HFFc6 (cell line): ENCODE measurements around the gene KIRREL3. TPM values are rescaled to one million over a fixed set of nuclear protein-coding genes. Genes with fewer than 3 reads are reported as not detected.

ENCODE experiments used
- DNase-seq: peaks from one replicate; pipeline ENCODE4 v3.0.0-alpha.2; 2018
- H3K27ac Mint-ChIP-seq: 2 replicates; pipeline ENCODE4 v1.8.0; 2020; ENCODE audit warnings: mild to moderate bottlenecking, mixed read lengths
- H3K27me3 Mint-ChIP-seq: 2 replicates; pipeline ENCODE4 v1.8.0; 2021; ENCODE audit warnings: mild to moderate bottlenecking, moderate library complexity, mixed read lengths; ENCODE audit not compliant: insufficient read depth
- H3K36me3 Mint-ChIP-seq: 2 replicates; pipeline ENCODE4 v1.8.0; 2021; ENCODE audit warnings: low read depth, mixed read lengths
- H3K4me1 Mint-ChIP-seq: 2 replicates; pipeline ENCODE4 v1.8.0; 2020; ENCODE audit warnings: low read depth, mixed read lengths
- H3K4me3 Mint-ChIP-seq: 2 replicates; pipeline ENCODE4 v1.8.0; 2020; ENCODE audit warnings: mild to moderate bottlenecking, moderate library complexity, mixed read lengths
- H3K9me3 Mint-ChIP-seq: 2 replicates; pipeline ENCODE4 v1.8.0; 2020; ENCODE audit warnings: mild to moderate bottlenecking, mixed read lengths
- total RNA-seq, 6 experiments: library from RNA; stranded (reverse); fragmentation: NEBNext Ultra II Directional; extraction: Animal tissue kit (Norgen Biotek cat#: 25700); gene quantifications; 2 replicates in 1 of 6; 3 replicates in 5 of 6; pipeline ENCODE4 v1.2.3, GENCODE V29; 2021
- TF ChIP-seq, protein P1 (sequence below): fragments of 200-600 bp; sonication (generic); IDR thresholded peaks from 2 replicates; pipeline ENCODE4 v1.5.0; 2021; ENCODE audit warnings: antibody characterized with exemption, mild to moderate bottlenecking

KIRREL3 gene
- total RNA-seq, 6 experiments from 2014 or later: 22.2 to 38.2 (median 33.2) TPM

DNA sequence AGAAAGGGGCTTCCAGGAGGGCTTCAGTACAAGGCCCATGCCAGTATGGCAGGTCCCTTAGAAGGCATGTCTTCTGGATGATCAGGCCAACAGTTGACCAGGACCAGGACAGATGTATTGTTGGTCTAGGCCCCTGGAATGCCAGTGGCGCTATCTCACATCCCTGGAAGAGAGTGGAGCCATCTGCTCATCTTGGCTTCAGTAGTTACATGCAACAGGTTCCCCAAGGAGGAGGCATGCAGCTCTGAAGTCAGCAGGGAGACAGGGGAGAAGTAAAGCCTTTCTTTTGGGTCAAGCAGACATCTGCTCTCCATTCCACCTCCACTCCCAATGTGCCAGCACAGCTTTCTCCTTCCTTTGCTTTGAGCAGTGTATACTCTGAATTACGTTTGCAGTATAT, 244.1 kb downstream of the KIRREL3 start:
- no peak overlapping the region for H3K27ac Mint-ChIP-seq
- TF ChIP-seq, protein P1, sequence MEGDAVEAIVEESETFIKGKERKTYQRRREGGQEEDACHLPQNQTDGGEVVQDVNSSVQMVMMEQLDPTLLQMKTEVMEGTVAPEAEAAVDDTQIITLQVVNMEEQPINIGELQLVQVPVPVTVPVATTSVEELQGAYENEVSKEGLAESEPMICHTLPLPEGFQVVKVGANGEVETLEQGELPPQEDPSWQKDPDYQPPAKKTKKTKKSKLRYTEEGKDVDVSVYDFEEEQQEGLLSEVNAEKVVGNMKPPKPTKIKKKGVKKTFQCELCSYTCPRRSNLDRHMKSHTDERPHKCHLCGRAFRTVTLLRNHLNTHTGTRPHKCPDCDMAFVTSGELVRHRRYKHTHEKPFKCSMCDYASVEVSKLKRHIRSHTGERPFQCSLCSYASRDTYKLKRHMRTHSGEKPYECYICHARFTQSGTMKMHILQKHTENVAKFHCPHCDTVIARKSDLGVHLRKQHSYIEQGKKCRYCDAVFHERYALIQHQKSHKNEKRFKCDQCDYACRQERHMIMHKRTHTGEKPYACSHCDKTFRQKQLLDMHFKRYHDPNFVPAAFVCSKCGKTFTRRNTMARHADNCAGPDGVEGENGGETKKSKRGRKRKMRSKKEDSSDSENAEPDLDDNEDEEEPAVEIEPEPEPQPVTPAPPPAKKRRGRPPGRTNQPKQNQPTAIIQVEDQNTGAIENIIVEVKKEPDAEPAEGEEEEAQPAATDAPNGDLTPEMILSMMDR: no peak
- H3K9me3 Mint-ChIP-seq: no peaks in the 10 kb centered on the region
- H3K36me3 Mint-ChIP-seq: peaks cover 22% of the 10 kb centered on the region
- peaks cover 14% of the 10 kb centered on the region for H3K4me1 Mint-ChIP-seq
- no peak for DNase-seq
- H3K4me3 Mint-ChIP-seq: no peak overlapping the region
- H3K27me3 Mint-ChIP-seq: no peaks in the 10 kb centered on the region; the same call in 1 of the 2 replicates

DNA sequence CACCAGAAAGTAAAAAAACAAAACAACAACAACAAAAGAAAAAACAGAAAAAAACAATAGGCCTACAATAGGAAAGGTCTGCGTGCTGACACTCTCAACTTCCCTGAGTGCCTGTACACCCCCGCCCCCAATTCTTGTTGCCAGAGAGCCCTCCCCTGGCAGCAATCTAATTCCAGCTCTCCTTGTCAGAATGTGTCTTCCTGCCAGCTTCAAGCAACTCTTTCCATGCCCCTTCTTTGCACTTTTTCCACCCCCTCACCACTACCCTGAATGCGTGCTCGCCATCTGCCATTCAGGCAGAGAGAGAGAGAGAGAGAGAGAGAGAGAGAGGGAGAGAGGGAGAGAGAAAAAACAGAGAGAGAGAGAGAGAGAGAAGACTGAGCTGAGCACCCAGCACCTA, 245.0 kb downstream of the KIRREL3 start:
- H3K27ac Mint-ChIP-seq: no peak overlapping the region
- no peak overlapping the region for H3K4me3 Mint-ChIP-seq
- TF ChIP-seq, protein P1: no peak
- peaks cover 21% of the 10 kb centered on the region for H3K4me1 Mint-ChIP-seq
- DNase-seq: no peak
- no peaks in the 10 kb centered on the region for H3K9me3 Mint-ChIP-seq
- H3K36me3 Mint-ChIP-seq: peaks cover 27% of the 10 kb centered on the region
- H3K27me3 Mint-ChIP-seq: no peaks in the 10 kb centered on the region; the same call in 1 of the 2 replicates

DNA sequence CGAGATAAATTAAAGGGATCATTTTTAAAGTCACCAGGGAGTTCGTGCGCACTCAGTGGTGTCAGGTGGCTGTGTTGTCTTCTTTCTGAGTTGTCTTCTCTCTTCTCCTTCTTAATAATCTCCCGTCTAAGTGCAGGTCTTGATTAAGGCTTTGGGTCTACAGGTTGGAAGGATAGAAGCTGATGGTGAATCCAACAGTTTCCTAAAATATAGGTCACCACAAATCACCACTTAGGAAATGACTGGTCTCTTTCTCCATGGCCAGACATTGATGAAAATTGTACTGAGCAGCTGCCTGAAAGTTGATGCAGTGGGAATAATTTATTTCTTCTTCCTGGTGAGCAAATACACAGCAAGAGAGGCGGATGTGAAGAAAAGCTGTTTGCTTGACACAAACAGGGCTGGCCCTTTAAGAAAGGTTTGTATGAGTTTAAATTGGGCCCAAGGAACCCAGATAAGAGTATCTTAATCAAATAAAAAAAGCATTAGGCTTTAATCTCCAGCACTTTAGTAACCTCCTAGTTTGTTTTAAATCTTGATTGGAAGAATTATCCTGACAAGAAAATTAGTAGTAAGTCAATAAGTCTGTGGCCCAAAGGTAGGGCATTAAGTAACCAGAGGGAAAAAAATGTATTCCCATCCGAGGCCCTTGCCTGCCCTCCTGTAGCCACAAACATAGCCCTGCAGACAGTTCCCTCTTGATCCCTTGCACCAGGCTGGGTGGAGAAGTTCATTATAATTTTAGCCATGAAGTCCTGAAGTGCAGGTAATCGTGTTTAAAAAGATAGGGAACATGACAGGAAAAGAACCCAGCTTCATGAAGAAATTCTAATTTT, 245.8 kb downstream of the KIRREL3 start:
- no peak for DNase-seq
- H3K4me3 Mint-ChIP-seq: no peak overlapping the region
- no peak overlapping the region for H3K27ac Mint-ChIP-seq
- TF ChIP-seq, protein P1: no peak
- H3K36me3 Mint-ChIP-seq: peaks cover 27% of the 10 kb centered on the region
- H3K4me1 Mint-ChIP-seq: peaks cover 21% of the 10 kb centered on the region
- H3K27me3 Mint-ChIP-seq: no peaks in the 10 kb centered on the region; the same call in 1 of the 2 replicates
- H3K9me3 Mint-ChIP-seq: no peaks in the 10 kb centered on the region

DNA sequence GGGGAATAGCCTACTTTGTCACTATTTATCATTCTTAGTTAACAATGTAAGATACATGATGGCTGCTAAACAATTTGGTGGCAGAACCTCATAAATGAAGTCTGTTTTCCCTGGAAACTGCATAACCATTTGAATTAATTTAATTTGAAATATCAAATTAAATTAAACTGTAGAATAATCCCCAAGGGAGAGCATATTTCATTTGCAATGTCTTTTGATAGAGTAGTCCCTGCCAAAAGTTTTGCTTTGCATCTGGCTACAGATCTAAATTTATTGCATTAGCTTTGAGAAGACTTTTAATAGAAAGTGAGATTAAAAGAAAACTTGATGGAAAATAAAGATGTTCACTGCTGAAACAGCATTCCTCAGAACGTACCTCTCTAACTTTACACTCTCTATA, 246.6 kb downstream of the KIRREL3 start:
- no peak overlapping the region for H3K27ac Mint-ChIP-seq
- no peaks in the 10 kb centered on the region; the same call in 1 of the 2 replicates for H3K27me3 Mint-ChIP-seq
- H3K36me3 Mint-ChIP-seq: peaks cover 32% of the 10 kb centered on the region
- no peaks in the 10 kb centered on the region for H3K9me3 Mint-ChIP-seq
- DNase-seq: no peak
- no peak overlapping the region for H3K4me3 Mint-ChIP-seq
- peaks cover 21% of the 10 kb centered on the region for H3K4me1 Mint-ChIP-seq
- TF ChIP-seq, protein P1: no peak

DNA sequence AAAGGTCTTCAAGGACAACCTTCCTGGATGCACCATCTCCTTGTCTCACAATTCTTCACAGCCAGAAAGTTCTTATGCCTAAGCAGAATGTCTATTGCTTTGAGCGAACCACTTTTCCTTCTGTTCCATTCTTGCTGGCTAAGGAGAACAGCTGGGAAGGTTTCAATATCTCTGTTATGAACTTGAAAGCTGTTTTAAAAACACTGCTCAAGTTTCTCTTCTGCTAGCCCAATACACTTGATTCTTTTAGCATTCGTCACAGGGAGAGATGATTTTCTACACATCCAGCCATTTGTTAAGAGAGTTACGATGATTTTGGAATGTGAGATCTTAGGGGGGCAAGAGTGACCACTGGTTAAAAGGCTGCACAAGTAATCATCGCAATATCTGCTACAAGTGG, 249.3 kb downstream of the KIRREL3 start:
- Mint-ChIP-seq H3K27me3 (no peaks in the 10 kb centered on the region; the same call in 1 of the 2 replicates), H3K9me3 (no peaks in the 10 kb centered on the region), H3K4me1 (peaks cover 21% of the 10 kb centered on the region), H3K4me3 (peak overlapping the region; percentile 69; the same call in 1 of the 2 replicates), H3K36me3 (peaks cover 35% of the 10 kb centered on the region), H3K27ac (peak overlapping the region; percentile 45; the same call in 1 of the 2 replicates)
- no peak for DNase-seq
- TF ChIP-seq, protein P1: no peak
